GM19238 (cell line): ENCODE data around the gene PDLIM4.

ENCODE experiments used
- DNase-seq: peaks from one replicate; pipeline ENCODE4 v3.0.0; 2011; ENCODE audit warnings: low spot score; ENCODE audit not compliant: insufficient read length

The PDLIM4 gene

GRCh38 chr5:132227485-132228240, 29.8 kb upstream of the PDLIM4 start, which contains the start of gene P4HA2:
Gene P4HA2 (minus strand): TSS chr5:132227853. CDS start chr5:132218626, 9,227 bp downstream.
- DNase-seq, result peak; percentile 64

GRCh38 chr5:132228241-132229035, 29.1 kb upstream of the PDLIM4 start:
- DNase-seq, result no peak

GRCh38 chr5:132229236-132229635, 28.3 kb upstream of the PDLIM4 start:
- no peak for DNase-seq

GRCh38 chr5:132230871-132231270, 26.6 kb upstream of the PDLIM4 start:
- DNase-seq, result no peak

DNA sequence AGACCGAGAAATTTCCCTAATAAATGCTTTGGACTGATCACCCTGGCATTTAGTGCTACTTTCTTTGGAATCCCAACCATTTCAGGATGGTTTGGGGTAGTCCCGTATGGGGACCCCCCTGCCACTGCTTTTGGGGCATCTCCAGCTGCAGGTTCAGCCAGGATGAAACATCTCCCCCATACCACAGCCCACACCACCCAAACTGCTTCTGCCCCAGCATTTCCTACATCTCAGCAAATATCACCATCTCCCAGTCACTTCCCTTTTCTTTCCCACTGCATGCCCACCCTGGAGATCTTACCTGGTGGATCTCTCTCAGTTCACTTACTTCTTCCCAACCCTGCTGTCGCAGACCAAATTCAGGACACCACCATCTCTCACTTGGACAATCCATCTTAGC, 25.0 kb upstream of the PDLIM4 start:
- no peak for DNase-seq

- DNase-seq, result no peak
These were observed 24.4 kb upstream of the PDLIM4 start for GRCh38 chr5:132233081-132233480.

GRCh38 chr5:132233811-132234683, 23.4 kb upstream of the PDLIM4 start:
- DNase-seq, result no peak

- DNase-seq, result no peak
These were observed 22.8 kb upstream of the PDLIM4 start for GRCh38 chr5:132234684-132235062.

GRCh38 chr5:132235340-132235739, 22.2 kb upstream of the PDLIM4 start:
- DNase-seq, result no peak

GRCh38 chr5:132237141-132237540, 20.4 kb upstream of the PDLIM4 start:
- no peak for DNase-seq

DNA sequence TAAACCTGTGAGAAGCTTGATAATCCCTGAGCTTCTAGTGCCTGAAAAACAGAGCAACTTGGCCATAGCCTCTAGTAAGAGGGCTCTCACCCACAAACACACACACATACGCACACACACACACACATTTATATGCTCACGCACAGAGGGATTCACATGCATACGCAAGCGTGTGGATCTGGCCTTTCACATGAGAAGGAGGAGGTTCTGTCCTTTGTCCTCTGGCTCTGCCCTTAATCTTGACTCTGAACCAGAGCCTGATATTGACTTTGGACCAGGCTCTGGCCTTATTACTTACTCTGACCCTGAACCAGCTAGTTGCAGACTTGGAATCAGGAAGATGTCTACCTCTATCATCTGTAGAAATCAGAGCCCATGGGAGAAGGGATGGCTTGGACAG, 19.8 kb upstream of the PDLIM4 start:
- no peak for DNase-seq

- peak; percentile 30 for DNase-seq
These were observed 19.2 kb upstream of the PDLIM4 start for GRCh38 chr5:132238169-132238744.

- DNase-seq, result no peak
These were observed 18.5 kb upstream of the PDLIM4 start for GRCh38 chr5:132238901-132239500.

GRCh38 chr5:132239776-132240175, 17.7 kb upstream of the PDLIM4 start:
- DNase-seq, result no peak

DNA sequence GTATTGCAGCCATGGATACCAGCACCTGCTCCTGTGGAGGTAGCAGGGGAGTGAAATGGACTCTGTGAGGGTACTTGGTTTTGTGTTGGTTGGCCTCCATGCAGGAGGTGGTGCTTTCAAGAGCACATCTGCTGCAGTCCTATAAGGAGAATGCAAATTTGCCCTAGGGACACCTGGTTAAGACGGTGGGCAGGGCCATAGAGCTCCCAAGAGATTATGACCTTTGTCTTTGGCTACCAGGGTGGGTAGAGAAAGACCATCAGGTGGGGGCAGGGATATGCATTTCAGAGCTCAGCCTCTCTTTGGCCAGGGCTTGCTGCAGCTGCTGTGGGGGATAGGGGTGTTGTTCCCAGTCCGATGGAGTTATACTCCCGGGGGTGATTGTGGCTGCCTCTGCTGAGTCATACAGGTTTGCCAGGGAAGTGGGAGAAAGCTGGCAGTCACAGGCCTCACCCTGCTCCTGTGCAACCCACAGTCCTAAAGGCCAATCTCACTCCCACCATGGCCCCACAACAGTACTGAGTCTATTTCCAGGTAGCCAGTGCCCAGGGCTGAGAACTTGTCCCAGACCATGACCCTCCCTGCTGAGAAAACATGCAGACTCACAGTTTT, 14.0 kb upstream of the PDLIM4 start:
- DNase-seq, result no peak

- DNase-seq, result no peak
These were observed 11.9 kb upstream of the PDLIM4 start for GRCh38 chr5:132245593-132245992.

GRCh38 chr5:132246806-132247205, 10.7 kb upstream of the PDLIM4 start:
- DNase-seq, result no peak

GRCh38 chr5:132250547-132250946, 6.9 kb upstream of the PDLIM4 start:
- DNase-seq, result no peak

DNA sequence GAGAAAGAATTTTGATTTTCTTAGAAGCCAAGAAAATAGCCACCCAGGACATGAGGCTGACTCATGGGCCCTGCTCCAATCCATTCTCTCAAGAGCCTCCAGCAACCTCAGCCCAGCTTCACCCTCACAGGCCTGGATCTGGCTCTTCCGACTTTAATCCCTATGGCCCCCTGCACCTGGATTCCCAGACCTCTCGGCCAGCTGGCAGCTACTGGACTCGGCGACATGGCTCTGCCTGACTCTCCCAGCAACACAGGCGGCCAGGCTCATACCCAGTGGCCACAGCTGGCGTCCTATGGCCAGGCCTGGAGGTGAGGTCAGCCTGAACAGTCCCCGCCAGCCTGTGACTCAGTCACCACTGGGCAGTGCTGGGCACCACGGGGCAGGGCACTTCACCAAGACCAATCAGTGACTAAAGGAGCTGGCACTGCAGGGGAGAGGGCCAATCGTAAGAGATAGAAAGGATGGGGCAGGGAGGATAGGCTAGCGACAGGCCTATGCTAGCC, 6.2 kb upstream of the PDLIM4 start:
- no peak for DNase-seq

GRCh38 chr5:132253008-132253441, 4.5 kb upstream of the PDLIM4 start:
- DNase-seq, result no peak
